Lung (tissue), 12 donors: ENCODE data around the gene RBM42. TPM values are rescaled to one million over a fixed set of nuclear protein-coding genes. Genes with fewer than 3 reads are reported as not detected.

Experiments used
- ATAC-seq: fragments of 200-7000 bp; cut with Tn5 transposase; one replicate; pipeline ENCODE4 v1.9.1; 2020; ENCODE audit warnings: moderate number of reproducible peaks; ENCODE audit not compliant: insufficient read depth, low FRiP score
- DNase-seq, 3 donors: peaks; one replicate each; pipeline ENCODE4 v3.0.0-alpha.2; 2013 to 2017
- H3K27ac ChIP-seq, 2 donors: one replicate each; pipeline ENCODE4 v1.5.1; 2013; ENCODE audit warnings: mild to moderate bottlenecking in 2 of 2, moderate library complexity in 2 of 2, control low read depth in 1 of 2, inconsistent platforms in 1 of 2, low read depth in 1 of 2, low read length in 1 of 2
- H3K27me3 ChIP-seq, 3 donors: one replicate each; pipeline ENCODE4 v1.5.1; 2013; ENCODE audit warnings: low read length in 2 of 3; ENCODE audit not compliant: control insufficient read depth in 3 of 3, insufficient read depth in 3 of 3
- H3K36me3 ChIP-seq, 4 donors: one replicate each; pipeline ENCODE4 v1.5.1; 2013; ENCODE audit warnings: low read length in 4 of 4, mild to moderate bottlenecking in 1 of 4, moderate library complexity in 1 of 4; ENCODE audit not compliant: control insufficient read depth in 4 of 4, insufficient read depth in 4 of 4
- H3K4me1 ChIP-seq, 5 donors: one replicate each; pipeline ENCODE4 v1.5.1; 2013; ENCODE audit warnings: low read length in 5 of 5, mild to moderate bottlenecking in 2 of 5, moderate library complexity in 1 of 5; ENCODE audit not compliant: control insufficient read depth in 5 of 5, insufficient read depth in 5 of 5
- H3K4me3 ChIP-seq: one replicate; pipeline ENCODE4 v1.5.1; 2013; ENCODE audit warnings: mild to moderate bottlenecking, control low read depth, moderate library complexity
- H3K9ac ChIP-seq, 2 donors: one replicate each; pipeline ENCODE4 v1.5.1; 2013; ENCODE audit warnings: low read length in 2 of 2, control low read depth in 1 of 2; ENCODE audit not compliant: insufficient read depth in 1 of 2
- H3K9me3 ChIP-seq, 4 donors: one replicate each; pipeline ENCODE4 v1.5.1; 2013; ENCODE audit warnings: low read length in 3 of 4, mild to moderate bottlenecking in 1 of 4, moderate library complexity in 1 of 4; ENCODE audit not compliant: control insufficient read depth in 4 of 4, insufficient read depth in 3 of 4
- CTCF ChIP-seq: IDR thresholded peaks from 2 replicates; pipeline ENCODE4 v1.5.1; 2012; ENCODE audit warnings: mild to moderate bottlenecking; ENCODE audit errors: control extremely low read depth, extremely low read depth
- WGBS, 2 donors: extraction: QIAGEN DNeasy Blood & Tissue Kit; methylation state at CpG; one replicate each; pipeline ENCODE4 v1.1.7; 2013; 5-methylcytosine and 5-hydroxymethylcytosine counted together
- polyA plus RNA-seq, 2 donors: library from polyadenylated mRNA; stranded (reverse); fragments of 200-250 nt; gene quantifications; one replicate each; pipeline ENCODE4 v1.2.1, GENCODE V29; 2013
- total RNA-seq, 2 donors: library from RNA; depleted of rRNA in 1 of 2; stranded (reverse); fragments of >200 nt in 1 of 2; gene quantifications; one replicate each; pipeline ENCODE4 v1.2.1, GENCODE V29; 2014 to 2021
- donor health status: control.
- donor health status: control.
- donor health status: Bipolar disorder and iron deficiency.
- donor health status: healthy.
- donor health status: DM: yes; HTN: yes; CAD: no.

Gene RBM42
- total and polyA plus RNA-seq, 4 donors, result 28.4 to 84.0 (median 73.0) TPM

GRCh38 chr19:35642798-35643254, 14.0 kb downstream of the RBM42 start:
- peak overlapping the region; percentile 49 for H3K4me3 ChIP-seq
- no peak for TF ChIP-seq CTCF
- ATAC-seq (no peak), DNase-seq (no peak)
- H3K27ac ChIP-seq, result peak overlapping the region in 1 of 2 donors; percentile 79
- H3K9me3 ChIP-seq, result no peaks in the 10 kb centered on the region
- H3K9ac ChIP-seq, result no peak overlapping the region
- peaks cover 2 to 31% (median 6%) of the 10 kb centered on the region in 5 donors for H3K4me1 ChIP-seq
- WGBS, 2 donors, result 42 to 46% methylated on average over 15 of the region's 15 CpGs
- H3K36me3 ChIP-seq, result peaks cover 0 to 3% (median 1%) of the 10 kb centered on the region in 4 donors
- no peaks in the 10 kb centered on the region for H3K27me3 ChIP-seq

- Histone ChIP-seq H3K27me3 (no peaks in the 10 kb centered on the region), H3K9ac (peak overlapping the region in 1 of 2 donors; percentile 38), H3K4me1 (peaks cover 2 to 31% (median 6%) of the 10 kb centered on the region in 5 donors), H3K27ac (peak overlapping the region; percentile 63 to 85), H3K9me3 (no peaks in the 10 kb centered on the region), H3K4me3 (peak overlapping the region; percentile 49), H3K36me3 (peaks cover 0 to 2% (median 0%) of the 10 kb centered on the region in 4 donors)
- no peak for TF ChIP-seq CTCF
- DNase-seq (peak; percentile 89 to 93 (median 90)), ATAC-seq (peak; percentile 69)
- 0 to 1% methylated on average over 68 to 69 of the region's 69 CpGs for WGBS, 2 donors
Measured at GRCh38 chr19:35643255-35644205, 14.7 kb downstream of the RBM42 start.

- TF ChIP-seq CTCF, result no peak
- ATAC-seq (peak; percentile 91), DNase-seq (peak; percentile 95 to 97 (median 97))
- peaks cover 0 to 2% (median 0%) of the 10 kb centered on the region in 4 donors for H3K36me3 ChIP-seq
- H3K4me3 ChIP-seq, result peak overlapping the region; percentile 30
- H3K4me1 ChIP-seq, result peaks cover 5 to 38% (median 12%) of the 10 kb centered on the region in 5 donors
- H3K27ac ChIP-seq, result peak overlapping the region; percentile 80 to 85
- no peaks in the 10 kb centered on the region for H3K9me3 ChIP-seq
- WGBS, 2 donors, result 0 to 1% methylated on average over 60 of the region's 60 CpGs
- no peaks in the 10 kb centered on the region for H3K27me3 ChIP-seq
- peak overlapping the region in 1 of 2 donors; percentile 55 for H3K9ac ChIP-seq
Measured at GRCh38 chr19:35644206-35644986, 15.6 kb downstream of the RBM42 start.
